ENCODE measurements around the gene CITED1. TPM values are rescaled to one million over a fixed set of nuclear protein-coding genes. Genes with fewer than 3 reads are reported as not detected.

The CITED1 gene
- total and polyA plus RNA-seq, 12 donors = 0.20 to 0.83 (median 0.53) TPM; not detected in 9

GRCh38 chrX:72309297-72310071 is 3.8 kb upstream of the CITED1 start:
- peak in 1 of 8 donors; percentile 22 for ATAC-seq
- intact Hi-C loops (cut with DNase I) = loop anchor here in 4 of 10 donors (5.0 to 10.0 kb wide), 3 partner anchors 55 to 235 kb away; no protein-coding TSS in a partner anchor
- peaks cover 0 to 37% (median 19%) of the 10 kb centered on the region in 9 donors for H3K4me1 ChIP-seq
- WGBS, 2 donors = 27 to 30% methylated on average over 15 of the region's 15 CpGs
- no peaks in the 10 kb centered on the region for H3K36me3 ChIP-seq
- no peaks in the 10 kb centered on the region for H3K9me3 ChIP-seq
- H3K27ac ChIP-seq = no peak overlapping the region
- no peak for TF ChIP-seq CTCF (IDR thresholded peaks at IDR 0.05)
- no peak for DNase-seq
- H3K4me3 ChIP-seq = peak overlapping the region; percentile 6 to 66 (median 35)
- peaks cover 0 to 97% (median 0%) of the 10 kb centered on the region in 7 donors for H3K27me3 ChIP-seq

- no peaks in the 10 kb centered on the region for H3K36me3 ChIP-seq
- no peak overlapping the region for H3K27ac ChIP-seq
- TF ChIP-seq CTCF (IDR thresholded peaks at IDR 0.05) = no peak
- H3K4me1 ChIP-seq = peaks cover 0 to 37% (median 19%) of the 10 kb centered on the region in 9 donors
- H3K27me3 ChIP-seq = peaks cover 0 to 97% (median 0%) of the 10 kb centered on the region in 7 donors
- peak; percentile 60 to 86 (median 78) for ATAC-seq
- H3K4me3 ChIP-seq = peak overlapping the region; percentile 6 to 66 (median 35)
- peak; percentile 48 to 66 for DNase-seq
- H3K9me3 ChIP-seq = no peaks in the 10 kb centered on the region
- intact Hi-C loops (cut with DNase I) = loop anchor here in 3 of 10 donors (5.0 to 10.0 kb wide), 2 partner anchors 229 to 236 kb away; no protein-coding TSS in a partner anchor
- 1% methylated on average over 24 of the region's 24 CpGs for WGBS, 2 donors
Observed at GRCh38 chrX:72308566-72309296, 3.0 kb upstream of the CITED1 start.

GRCh38 chrX:72308209-72308565 is 2.5 kb upstream of the CITED1 start:
- Histone ChIP-seq H3K27me3 (peaks cover 0 to 97% (median 0%) of the 10 kb centered on the region in 7 donors), H3K36me3 (no peaks in the 10 kb centered on the region), H3K4me3 (peak overlapping the region in 8 of 10 donors; percentile 26 to 66 (median 41)), H3K9me3 (no peaks in the 10 kb centered on the region), H3K27ac (no peak overlapping the region), H3K4me1 (peaks cover 0 to 37% (median 19%) of the 10 kb centered on the region in 9 donors)
- TF ChIP-seq CTCF (IDR thresholded peaks at IDR 0.05) = no peak
- intact Hi-C loops (cut with DNase I) = loop anchor here in 3 of 10 donors (5.0 to 10.0 kb wide), 2 partner anchors 229 to 237 kb away; no protein-coding TSS in a partner anchor
- DNase-seq (no peak), ATAC-seq (no peak)
- WGBS, 2 donors = 7 to 9% methylated on average over 11 of the region's 11 CpGs

- intact Hi-C loops (cut with DNase I) = loop anchor here in 3 of 10 donors (5.0 to 10.0 kb wide), 2 partner anchors 230 to 237 kb away; no protein-coding TSS in a partner anchor
- H3K36me3 ChIP-seq = no peaks in the 10 kb centered on the region
- no peaks in the 10 kb centered on the region for H3K9me3 ChIP-seq
- no peak overlapping the region for H3K27ac ChIP-seq
- no peak for ATAC-seq
- no peak for DNase-seq
- H3K4me3 ChIP-seq = peak overlapping the region in 8 of 10 donors; percentile 39 to 66 (median 57)
- H3K27me3 ChIP-seq = peaks cover 0 to 98% (median 0%) of the 10 kb centered on the region in 7 donors
- H3K4me1 ChIP-seq = peaks cover 0 to 37% (median 19%) of the 10 kb centered on the region in 9 donors
- 4 to 5% methylated on average over 17 of the region's 17 CpGs for WGBS, 2 donors
- no peak for TF ChIP-seq CTCF (IDR thresholded peaks at IDR 0.05)
Observed at GRCh38 chrX:72307646-72308051, 1.9 kb upstream of the CITED1 start.
